DMS114 treated with DMSO at 0.1 percent for 48 hours (cell line): ENCODE data around the gene BPIFB2.
"Not testable (repeated sequence)": the region's sequence is repeated elsewhere in the genome, so short reads cannot be mapped to it uniquely, and the experiment has no call there.

ENCODE experiments used
- DNase-seq: peaks from one replicate; lab custom pipeline; 2025; ENCODE audit not compliant: unreplicated experiment; lab: John Stamatoyannopoulos, UW

Gene BPIFB2

GRCh38 chr20:33034901-33035492 lies 27.5 kb downstream of the BPIFB2 start:
- DNase-seq = no peak

GRCh38 chr20:33037456-33037855 lies 30.0 kb downstream of the BPIFB2 start:
- no peak for DNase-seq

GRCh38 chr20:33038243-33038642 lies 30.7 kb downstream of the BPIFB2 start:
- no peak for DNase-seq

DNA sequence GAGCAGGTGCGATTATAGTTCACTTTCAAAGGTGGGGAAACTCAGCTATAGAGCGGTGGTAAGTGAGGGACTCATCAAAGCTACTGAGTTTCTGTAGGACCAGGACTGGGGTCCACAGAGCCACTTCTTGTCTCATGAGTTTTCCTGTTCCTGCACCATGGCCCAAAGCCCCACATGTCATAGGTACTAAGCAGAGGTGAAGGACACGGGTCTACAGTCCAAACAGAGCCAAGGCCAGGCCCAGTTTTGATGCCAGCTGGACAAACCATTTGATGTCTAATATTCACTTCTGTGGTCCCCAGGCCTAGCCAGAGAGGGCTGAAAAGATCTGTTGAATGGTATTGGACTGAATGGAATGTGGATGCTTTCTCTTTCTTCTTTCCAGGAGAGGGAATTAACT lies 34.9 kb downstream of the BPIFB2 start:
- no peak for DNase-seq

GRCh38 chr20:33042983-33043730 lies 35.7 kb downstream of the BPIFB2 start:
- no peak for DNase-seq

GRCh38 chr20:33043731-33044181 lies 36.3 kb downstream of the BPIFB2 start:
- DNase-seq = no peak

- not testable (repeated sequence) for DNase-seq
Measured at GRCh38 chr20:33045129-33045721, 37.7 kb downstream of the BPIFB2 start.

DNA sequence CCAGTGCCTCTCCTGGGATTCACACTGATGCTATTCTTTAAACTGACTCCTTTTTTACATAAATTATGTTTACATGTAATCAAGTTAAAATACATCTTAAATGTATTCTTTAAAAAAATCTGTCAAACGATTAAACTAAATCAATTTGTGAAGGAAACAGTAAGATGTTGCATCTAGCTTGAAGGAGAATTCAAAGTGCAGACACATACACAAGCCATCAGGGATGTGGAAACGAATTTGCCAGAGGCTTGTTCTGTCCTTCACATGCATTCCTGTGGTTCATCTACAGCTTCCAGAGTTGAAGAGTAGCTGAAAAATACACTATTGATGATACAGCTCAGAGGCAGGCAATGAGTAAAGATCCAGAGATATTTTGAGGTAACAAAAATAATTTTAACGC lies 38.9 kb downstream of the BPIFB2 start:
- DNase-seq = no peak

GRCh38 chr20:33051333-33051732 lies 43.8 kb downstream of the BPIFB2 start:
- no peak for DNase-seq

- no peak for DNase-seq
Measured at GRCh38 chr20:33053291-33054106, 46.0 kb downstream of the BPIFB2 start, which contains the start of gene BPIFB3. Gene BPIFB3 (plus strand): TSS chr20:33053903. CDS start chr20:33055436, 1,533 bp downstream.

DNA sequence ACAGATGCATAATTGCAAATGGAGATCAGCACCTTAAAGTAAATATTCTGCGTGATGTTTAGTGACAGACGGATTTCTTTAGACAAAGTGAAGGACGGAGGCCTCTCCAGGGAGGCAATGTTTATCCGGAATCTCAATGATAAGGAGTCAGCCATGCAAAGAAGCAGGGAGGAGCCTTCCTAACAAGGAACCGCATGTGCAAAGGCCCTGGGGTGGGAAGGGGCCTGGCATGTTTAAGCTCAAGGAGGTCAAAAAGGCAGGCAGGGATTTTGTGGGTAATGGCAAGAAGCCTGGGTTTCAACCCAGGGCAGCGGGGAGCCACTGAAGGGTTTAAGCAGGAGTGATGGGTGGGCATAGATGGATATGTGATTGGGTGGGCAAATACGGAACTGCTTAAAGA lies 46.9 kb downstream of the BPIFB2 start:
- no peak for DNase-seq

- no peak for DNase-seq
Measured at GRCh38 chr20:33054791-33055190, 47.3 kb downstream of the BPIFB2 start.

- DNase-seq = no peak
Measured at GRCh38 chr20:33059136-33059535, 51.6 kb downstream of the BPIFB2 start.

- DNase-seq = no peak
Measured at GRCh38 chr20:33059741-33060390, 52.4 kb downstream of the BPIFB2 start.

DNA sequence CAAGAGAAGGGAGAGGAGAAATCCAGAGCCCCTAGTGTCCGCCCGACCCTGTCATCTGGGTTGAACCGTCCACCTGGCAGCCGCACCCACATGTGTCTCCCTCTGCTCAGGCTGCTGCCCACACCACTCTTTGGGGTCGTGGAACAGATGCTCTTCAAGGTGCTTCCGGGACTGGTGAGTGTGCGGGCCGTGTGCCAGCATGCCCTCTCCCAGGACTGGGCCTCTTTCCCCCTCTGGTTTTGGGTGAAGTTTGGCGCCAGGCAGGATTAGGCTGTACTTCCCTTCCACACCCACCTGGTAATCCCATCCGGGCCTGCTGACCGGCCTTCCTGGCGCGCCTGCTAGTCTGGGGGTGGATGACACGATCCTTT lies 54.1 kb downstream of the BPIFB2 start:
- no peak for DNase-seq

DNA sequence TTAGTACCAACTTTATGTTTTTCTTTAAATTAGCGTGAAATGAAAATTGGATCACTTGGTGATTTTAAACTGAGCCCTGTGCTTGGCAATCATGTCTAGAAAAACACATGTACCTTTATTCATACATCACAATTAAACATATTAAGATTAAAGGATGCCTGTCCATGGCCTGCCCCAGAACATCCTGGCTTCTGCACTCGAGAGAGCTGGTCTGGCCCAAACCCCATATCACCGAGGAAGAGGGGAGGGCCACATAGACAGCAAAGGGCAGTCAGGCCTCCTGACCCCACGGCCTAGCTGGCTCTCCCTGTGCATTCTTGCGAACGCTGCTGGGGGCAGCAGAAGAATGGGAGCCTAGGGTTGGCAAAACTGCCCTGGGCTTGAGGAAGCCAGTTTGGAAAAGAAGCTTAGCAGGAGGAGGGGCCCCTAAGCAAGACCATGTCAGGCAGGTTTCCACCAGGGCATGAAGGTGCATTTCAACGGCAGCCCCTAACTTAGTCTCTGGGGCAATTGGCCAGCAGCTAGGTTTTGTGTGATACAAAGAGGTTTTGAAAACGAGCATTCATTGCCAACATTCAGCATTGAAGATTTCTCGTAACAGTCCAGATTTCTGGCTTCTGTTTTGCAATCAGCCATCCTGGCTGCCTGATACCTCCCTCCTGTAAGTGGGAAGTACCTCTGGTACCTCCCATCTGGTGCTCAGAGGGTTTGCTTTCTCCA lies 54.8 kb downstream of the BPIFB2 start:
- no peak for DNase-seq

- no peak for DNase-seq
Measured at GRCh38 chr20:33062825-33063149, 55.3 kb downstream of the BPIFB2 start.

DNA sequence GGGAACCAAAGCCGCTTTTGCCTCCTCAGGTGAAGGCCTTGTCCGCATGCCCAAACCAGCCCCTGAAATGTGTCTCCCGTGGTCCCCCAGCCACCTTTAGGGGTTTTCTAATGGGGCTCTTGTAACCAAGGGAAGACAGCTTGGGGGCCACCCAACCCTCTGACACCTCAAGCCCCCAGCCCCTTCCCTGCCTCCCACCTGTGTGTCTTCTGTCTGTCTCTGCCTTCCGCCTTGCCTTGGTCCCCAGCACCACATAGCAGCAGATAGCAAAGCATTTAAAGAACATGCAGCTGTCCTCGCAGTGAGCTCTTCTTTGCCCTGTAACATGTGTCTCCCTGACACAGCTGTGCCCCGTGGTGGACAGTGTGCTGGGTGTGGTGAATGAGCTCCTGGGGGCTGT lies 55.8 kb downstream of the BPIFB2 start:
- DNase-seq = no peak

DNA sequence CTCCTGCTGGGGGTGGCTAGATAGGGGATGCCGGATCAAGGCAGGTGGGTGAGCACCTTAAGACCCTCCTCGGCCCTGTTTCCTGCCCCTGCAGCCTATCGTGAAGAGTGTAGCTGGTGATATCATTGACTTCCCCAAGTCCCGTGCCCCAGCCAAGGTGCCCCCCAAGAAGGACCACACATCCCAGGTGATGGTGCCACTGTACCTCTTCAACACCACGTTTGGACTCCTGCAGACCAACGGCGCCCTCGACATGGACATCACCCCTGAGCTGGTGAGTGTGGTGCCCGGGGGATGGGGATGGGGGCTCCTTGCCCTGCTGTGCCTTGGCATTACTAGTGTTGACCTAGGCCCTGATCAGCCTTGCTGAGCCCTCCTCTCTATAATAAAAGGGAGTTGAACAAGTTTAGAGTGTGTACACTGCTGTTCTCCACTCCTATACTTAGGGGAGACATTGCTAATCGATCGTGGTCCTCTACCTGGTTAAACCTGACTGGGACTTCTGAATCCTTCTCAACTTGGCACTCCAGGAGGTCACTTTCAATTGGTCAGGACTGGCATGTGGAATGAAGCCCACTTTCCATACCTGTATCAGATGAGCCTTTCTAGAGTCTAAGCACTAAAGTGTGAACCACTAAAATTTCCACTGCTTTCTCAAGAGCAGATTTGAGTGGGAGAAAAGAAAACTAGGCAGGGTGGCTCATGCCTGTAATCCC lies 57.2 kb downstream of the BPIFB2 start:
- no peak for DNase-seq

DNA sequence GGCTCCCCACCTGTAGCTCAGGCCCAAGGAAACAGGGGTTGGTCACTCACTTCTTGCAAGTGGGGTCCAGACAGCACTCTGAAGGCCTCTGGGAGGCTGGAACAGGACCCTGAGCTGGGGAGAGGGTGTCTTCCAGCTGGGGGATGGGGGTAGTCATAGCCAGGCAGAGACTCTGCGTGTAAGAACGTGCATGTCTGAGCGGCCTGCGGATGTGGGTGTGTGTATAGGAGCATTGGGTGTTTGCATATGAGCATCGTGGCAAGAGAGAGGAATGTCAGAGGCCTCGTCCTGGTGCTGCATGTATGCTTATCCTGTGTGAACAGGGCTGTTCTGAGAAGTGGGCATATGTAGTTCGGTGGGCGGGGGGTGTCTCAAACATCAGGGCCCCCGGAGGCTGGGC lies 58.3 kb downstream of the BPIFB2 start:
- no peak for DNase-seq
